IPS-18c (cell line): ENCODE results near the gene TRPM2.

Experiments used
- H3K4me3 ChIP-seq: 2 replicates; pipeline ENCODE4 v1.7.0; 2013; ENCODE audit warnings: low read depth, mild to moderate bottlenecking, low read length, moderate library complexity; ENCODE audit not compliant: insufficient read depth
- H3K9me3 ChIP-seq: one replicate; pipeline ENCODE4 v1.6.1; 2013; ENCODE audit warnings: mild to moderate bottlenecking, low read length, moderate library complexity; ENCODE audit not compliant: control insufficient read depth, insufficient read depth

Gene TRPM2

GRCh38 chr21:44376606-44377005, 23.2 kb downstream of the TRPM2 start:
- Histone ChIP-seq H3K9me3 (no peaks in the 10 kb centered on the region), H3K4me3 (no peak overlapping the region)

GRCh38 chr21:44377201-44377921, 23.9 kb downstream of the TRPM2 start:
- Histone ChIP-seq H3K4me3 (no peak overlapping the region), H3K9me3 (no peaks in the 10 kb centered on the region)

- H3K9me3 ChIP-seq, result no peaks in the 10 kb centered on the region
- no peak overlapping the region for H3K4me3 ChIP-seq
Observed at GRCh38 chr21:44377922-44378645, 24.7 kb downstream of the TRPM2 start.

- no peaks in the 10 kb centered on the region for H3K9me3 ChIP-seq
- H3K4me3 ChIP-seq, result no peak overlapping the region
Observed at GRCh38 chr21:44378646-44379514, 25.5 kb downstream of the TRPM2 start.

GRCh38 chr21:44379515-44379848, 26.1 kb downstream of the TRPM2 start:
- no peak overlapping the region for H3K4me3 ChIP-seq
- H3K9me3 ChIP-seq, result no peaks in the 10 kb centered on the region

GRCh38 chr21:44379991-44380865, 26.8 kb downstream of the TRPM2 start:
- H3K9me3 ChIP-seq, result no peaks in the 10 kb centered on the region
- no peak overlapping the region for H3K4me3 ChIP-seq

GRCh38 chr21:44380876-44381275, 27.5 kb downstream of the TRPM2 start:
- no peak overlapping the region for H3K4me3 ChIP-seq

GRCh38 chr21:44381874-44382273, 28.5 kb downstream of the TRPM2 start:
- no peaks in the 10 kb centered on the region for H3K9me3 ChIP-seq
- no peak overlapping the region for H3K4me3 ChIP-seq

More at GRCh38 chr21:44380876-44381275, 27.5 kb downstream of the TRPM2 start:
- no peaks in the 10 kb centered on the region for H3K9me3 ChIP-seq

- H3K9me3 ChIP-seq, result no peaks in the 10 kb centered on the region
- no peak overlapping the region for H3K4me3 ChIP-seq
Observed at GRCh38 chr21:44382536-44382935, 29.1 kb downstream of the TRPM2 start.

GRCh38 chr21:44383216-44383615, 29.8 kb downstream of the TRPM2 start:
- Histone ChIP-seq H3K4me3 (no peak overlapping the region), H3K9me3 (no peaks in the 10 kb centered on the region)

- Histone ChIP-seq H3K4me3 (no peak overlapping the region), H3K9me3 (no peaks in the 10 kb centered on the region)
Observed at GRCh38 chr21:44384968-44385367, 31.5 kb downstream of the TRPM2 start.

GRCh38 chr21:44389335-44389734, 35.9 kb downstream of the TRPM2 start:
- H3K4me3 ChIP-seq, result no peak overlapping the region
- peaks cover 5% of the 10 kb centered on the region for H3K9me3 ChIP-seq

- Histone ChIP-seq H3K4me3 (no peak overlapping the region), H3K9me3 (peaks cover 5% of the 10 kb centered on the region)
Observed at GRCh38 chr21:44390886-44391285, 37.5 kb downstream of the TRPM2 start.

- Histone ChIP-seq H3K9me3 (peaks cover 5% of the 10 kb centered on the region), H3K4me3 (no peak overlapping the region)
Observed at GRCh38 chr21:44391345-44392091, 38.1 kb downstream of the TRPM2 start.

GRCh38 chr21:44392185-44392584, 38.8 kb downstream of the TRPM2 start:
- Histone ChIP-seq H3K4me3 (no peak overlapping the region), H3K9me3 (peaks cover 5% of the 10 kb centered on the region)

GRCh38 chr21:44392916-44393315, 39.5 kb downstream of the TRPM2 start:
- peaks cover 5% of the 10 kb centered on the region for H3K9me3 ChIP-seq

More at GRCh38 chr21:44392916-44393315, 39.5 kb downstream of the TRPM2 start:
- no peak overlapping the region for H3K4me3 ChIP-seq
